Caco-2 (cell line): ENCODE measurements around the gene SMYD1. TPM values are rescaled to one million over a fixed set of nuclear protein-coding genes. Genes with fewer than 3 reads are reported as not detected.

ENCODE experiments used
- BruUV-seq: library from RNA; stranded (reverse); fragments of 400-500 nt; replicated peaks from 2 replicates; lab custom pipeline; 2021; lab: Mats Ljungman, UMichigan
- CTCF ChIA-PET: fragments of 300-600 bp; sonication (Branson Sonifier 250); formaldehyde crosslinking; loops from one replicate; lab custom pipeline; 2022; ENCODE audit warnings: antibody characterized with exemption; lab: Charles Lee
- POLR2A ChIA-PET: fragments of 300-600 bp; sonication (Branson Sonifier 250); formaldehyde crosslinking; loops from one replicate; lab custom pipeline; 2022; ENCODE audit warnings: antibody characterized with exemption; lab: Charles Lee
- DNase-seq, 2 experiments: peaks; one replicate each; pipeline versions ENCODE4 v3.0.0 to v3.0.0-alpha.2; 2020 to 2022
- H3K27me3 ChIP-seq: replicated peaks from 2 replicates; pipeline ENCODE4 v1.6.0; 2011; ENCODE audit warnings: low read length; ENCODE audit not compliant: control insufficient read depth, insufficient read depth
- H3K36me3 ChIP-seq: 2 replicates; pipeline ENCODE4 v1.5.1; 2011; ENCODE audit warnings: low read length; ENCODE audit not compliant: control insufficient read depth, insufficient read depth
- H3K4me1 ChIP-seq: fragments of 250-450 bp; sonication (Bioruptor Pico); 2 replicates; pipeline ENCODE4 v1.5.1; 2020; ENCODE audit warnings: mild to moderate bottlenecking
- H3K4me3 ChIP-seq: 2 replicates; pipeline ENCODE4 v1.5.1; 2011; ENCODE audit warnings: low read depth, mild to moderate bottlenecking, control low read depth, low read length
- H3K9me3 ChIP-seq: fragments of 250-450 bp; sonication (Bioruptor Pico); 2 replicates; pipeline ENCODE4 v1.5.1; 2020; ENCODE audit warnings: mild to moderate bottlenecking, moderate library complexity
- H3K27ac Mint-ChIP-seq: one replicate; pipeline ENCODE4 v1.8.0; 2022; ENCODE audit warnings: mixed read lengths; ENCODE audit not compliant: unreplicated experiment
- H3K27me3 Mint-ChIP-seq: one replicate; pipeline ENCODE4 v1.8.0; 2022; ENCODE audit warnings: mixed read lengths; ENCODE audit not compliant: insufficient read depth, unreplicated experiment
- H3K36me3 Mint-ChIP-seq: one replicate; pipeline ENCODE4 v1.8.0; 2022; ENCODE audit warnings: mild to moderate bottlenecking, mixed read lengths; ENCODE audit not compliant: insufficient read depth, unreplicated experiment
- H3K4me1 Mint-ChIP-seq: one replicate; pipeline ENCODE4 v1.8.0; 2022; ENCODE audit warnings: low read depth, mixed read lengths; ENCODE audit not compliant: unreplicated experiment
- H3K4me3 Mint-ChIP-seq: one replicate; pipeline ENCODE4 v1.8.0; 2022; ENCODE audit warnings: mild to moderate bottlenecking, moderate library complexity, mixed read lengths; ENCODE audit not compliant: unreplicated experiment
- H3K9me3 Mint-ChIP-seq: one replicate; pipeline ENCODE4 v1.8.0; 2022; ENCODE audit warnings: mixed read lengths; ENCODE audit not compliant: unreplicated experiment
- intact Hi-C: fragments of 100-400 bp; cut with micrococcal nuclease; formaldehyde crosslinking; loops from one replicate; pipeline ENCODE4 v1.10.0; 2022; ENCODE audit not compliant: unreplicated experiment
- total RNA-seq: library from RNA; stranded (reverse); gene quantifications from 2 replicates; pipeline ENCODE4 v1.2.3, GENCODE V29; 2022
- TF ChIP-seq, protein P1 (sequence below), 2 experiments: fragments of 200-600 bp in 1 of 2; IDR thresholded peaks; 1 replicate in 1 of 2; 2 replicates in 1 of 2; pipeline versions ENCODE4 v1.5.1 to v1.8.0; 2011 to 2022; ENCODE audit warnings: antibody characterized with exemption in 1 of 2, control low read depth in 1 of 2, inconsistent platforms in 1 of 2, low read depth in 1 of 2, low read length in 1 of 2, mild to moderate bottlenecking in 1 of 2, moderate library complexity in 1 of 2; ENCODE audit not compliant: insufficient read depth in 1 of 2, severe bottlenecking in 1 of 2, unreplicated experiment in 1 of 2

SMYD1 gene
- total RNA-seq, 1 experiment from 2014 or later = not detected

DNA sequence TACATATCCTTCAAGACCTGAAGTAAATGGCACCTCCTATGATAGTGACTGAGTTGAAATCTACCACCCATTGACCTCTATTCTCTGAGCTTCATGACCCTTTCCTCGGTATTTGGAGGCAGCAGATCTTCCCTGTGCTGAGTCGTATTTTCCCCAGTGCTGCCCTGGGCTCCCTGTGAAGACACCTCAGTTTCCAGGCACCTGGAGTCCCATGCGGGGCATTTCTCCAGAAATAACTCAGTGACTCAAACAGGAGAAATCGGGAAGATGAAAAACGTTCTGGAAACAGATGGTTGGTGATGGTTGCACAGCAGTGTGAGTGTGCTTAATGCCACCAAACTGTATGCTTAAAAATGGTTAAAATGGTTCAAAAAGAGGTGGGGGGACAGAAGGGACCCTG, 18.0 kb downstream of the SMYD1 start:
- ChIA-PET CTCF (interaction anchor here (0.6 kb wide), 1 partner anchor 25 kb away, joined by 3 read pairs; no protein-coding TSS in a partner anchor), POLR2A (interaction anchor here (0.6 kb wide), 1 partner anchor 23 kb away, joined by 7 read pairs; no protein-coding TSS in a partner anchor)
- Mint-ChIP-seq H3K4me1 (no peaks in the 10 kb centered on the region), H3K27me3 (no peaks in the 10 kb centered on the region), H3K36me3 (no peaks in the 10 kb centered on the region), H3K4me3 (no peak overlapping the region), H3K27ac (no peak overlapping the region), H3K9me3 (no peaks in the 10 kb centered on the region)
- no peak for DNase-seq
- Histone ChIP-seq H3K27me3 (no peaks in the 10 kb centered on the region), H3K9me3 (no peaks in the 10 kb centered on the region), H3K4me1 (no peaks in the 10 kb centered on the region), H3K36me3 (no peaks in the 10 kb centered on the region), H3K4me3 (no peak overlapping the region)
- TF ChIP-seq, protein P1, sequence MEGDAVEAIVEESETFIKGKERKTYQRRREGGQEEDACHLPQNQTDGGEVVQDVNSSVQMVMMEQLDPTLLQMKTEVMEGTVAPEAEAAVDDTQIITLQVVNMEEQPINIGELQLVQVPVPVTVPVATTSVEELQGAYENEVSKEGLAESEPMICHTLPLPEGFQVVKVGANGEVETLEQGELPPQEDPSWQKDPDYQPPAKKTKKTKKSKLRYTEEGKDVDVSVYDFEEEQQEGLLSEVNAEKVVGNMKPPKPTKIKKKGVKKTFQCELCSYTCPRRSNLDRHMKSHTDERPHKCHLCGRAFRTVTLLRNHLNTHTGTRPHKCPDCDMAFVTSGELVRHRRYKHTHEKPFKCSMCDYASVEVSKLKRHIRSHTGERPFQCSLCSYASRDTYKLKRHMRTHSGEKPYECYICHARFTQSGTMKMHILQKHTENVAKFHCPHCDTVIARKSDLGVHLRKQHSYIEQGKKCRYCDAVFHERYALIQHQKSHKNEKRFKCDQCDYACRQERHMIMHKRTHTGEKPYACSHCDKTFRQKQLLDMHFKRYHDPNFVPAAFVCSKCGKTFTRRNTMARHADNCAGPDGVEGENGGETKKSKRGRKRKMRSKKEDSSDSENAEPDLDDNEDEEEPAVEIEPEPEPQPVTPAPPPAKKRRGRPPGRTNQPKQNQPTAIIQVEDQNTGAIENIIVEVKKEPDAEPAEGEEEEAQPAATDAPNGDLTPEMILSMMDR (IDR thresholded peaks at IDR 0.05; ENCODE audit: insufficient read depth in 1 of 2, low read depth in 1 of 2, low read length in 1 of 2, severe bottlenecking in 1 of 2, unreplicated experiment in 1 of 2) = no peak
- BruUV-seq = no TSS peak
- intact Hi-C loops = no loop called here

DNA sequence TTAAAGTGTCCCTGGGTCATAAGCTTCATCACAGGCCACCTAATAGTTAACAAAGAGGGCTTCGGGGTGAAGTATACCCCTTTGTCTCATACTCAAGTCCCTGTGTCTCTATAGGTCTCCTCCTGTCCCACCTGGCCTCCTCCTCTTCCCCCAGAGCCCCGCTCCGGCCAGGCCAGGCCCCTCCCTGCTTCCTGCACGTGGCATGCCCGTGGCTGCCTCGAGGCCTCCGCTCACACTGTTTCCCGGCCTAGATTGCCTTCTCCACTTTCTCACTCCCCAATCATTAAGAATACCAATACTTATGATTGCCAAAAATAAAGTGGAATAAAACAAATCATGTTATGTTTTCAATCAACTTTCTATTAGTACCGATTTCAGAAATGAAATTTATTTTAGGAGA, 18.8 kb downstream of the SMYD1 start:
- Histone ChIP-seq H3K27me3 (no peaks in the 10 kb centered on the region), H3K4me3 (no peak overlapping the region), H3K36me3 (no peaks in the 10 kb centered on the region), H3K4me1 (no peaks in the 10 kb centered on the region), H3K9me3 (no peaks in the 10 kb centered on the region)
- intact Hi-C loops = no loop called here
- DNase-seq = no peak
- Mint-ChIP-seq H3K27ac (no peak overlapping the region), H3K27me3 (no peaks in the 10 kb centered on the region), H3K36me3 (no peaks in the 10 kb centered on the region), H3K9me3 (no peaks in the 10 kb centered on the region), H3K4me3 (no peak overlapping the region), H3K4me1 (no peaks in the 10 kb centered on the region)
- ChIA-PET CTCF (no interaction called here), POLR2A (no interaction called here)
- BruUV-seq = no TSS peak
- TF ChIP-seq, protein P1 (IDR thresholded peaks at IDR 0.05; ENCODE audit: insufficient read depth in 1 of 2, low read depth in 1 of 2, low read length in 1 of 2, severe bottlenecking in 1 of 2, unreplicated experiment in 1 of 2) = no peak

DNA sequence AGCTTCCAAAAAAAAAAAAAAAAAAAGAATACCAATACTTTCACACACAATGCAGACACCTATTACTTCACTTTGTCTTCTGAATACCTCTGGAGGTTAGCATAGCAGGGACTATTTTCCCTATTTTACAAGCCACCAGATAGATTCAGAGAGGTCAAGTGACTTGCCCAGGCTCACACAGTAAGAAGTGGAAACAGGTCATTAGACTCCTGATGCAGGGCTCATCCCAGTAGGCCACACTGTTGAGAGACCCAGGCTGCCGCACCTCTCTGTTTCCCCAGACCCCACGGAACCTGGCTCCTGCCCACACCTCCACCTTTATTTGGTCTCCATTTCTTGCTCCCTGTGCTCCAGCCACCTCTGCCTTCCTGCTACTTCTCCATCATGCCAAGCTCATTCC, 19.4 kb downstream of the SMYD1 start:
- Mint-ChIP-seq H3K9me3 (no peaks in the 10 kb centered on the region), H3K27ac (no peak overlapping the region), H3K36me3 (no peaks in the 10 kb centered on the region), H3K4me1 (no peaks in the 10 kb centered on the region), H3K4me3 (no peak overlapping the region), H3K27me3 (no peaks in the 10 kb centered on the region)
- Histone ChIP-seq H3K36me3 (no peaks in the 10 kb centered on the region), H3K4me3 (no peak overlapping the region), H3K9me3 (no peaks in the 10 kb centered on the region), H3K4me1 (no peaks in the 10 kb centered on the region), H3K27me3 (no peaks in the 10 kb centered on the region)
- ChIA-PET POLR2A (no interaction called here), CTCF (no interaction called here)
- intact Hi-C loops = no loop called here
- TF ChIP-seq, protein P1 (IDR thresholded peaks at IDR 0.05; ENCODE audit: insufficient read depth in 1 of 2, low read depth in 1 of 2, low read length in 1 of 2, severe bottlenecking in 1 of 2, unreplicated experiment in 1 of 2) = no peak
- DNase-seq = no peak
- BruUV-seq = no TSS peak
